HEK293 (cell line): ENCODE data around the gene EEF1AKMT3.

Source experiments
- CTCF ChIA-PET: fragments of 350-600 bp; formaldehyde crosslinking; extraction: SDS; loops from one replicate; lab custom pipeline; 2021; ENCODE audit warnings: antibody characterized with exemption; lab: Yijun Ruan, JAX
- POLR2A ChIA-PET: fragments of 300-600 bp; formaldehyde crosslinking; extraction: SDS; loops from one replicate; lab custom pipeline; 2020; ENCODE audit warnings: antibody characterized with exemption, inconsistent platforms; lab: Yijun Ruan, JAX
- H3K27ac ChIP-seq: fragments of 200-500 bp; sonication (Bioruptor generic); 2 replicates; pipeline ENCODE4 v1.5.1; 2014; ENCODE audit warnings: low read depth, low read length, control low read depth, inconsistent platforms; ENCODE audit errors: extremely low read depth
- H3K36me3 ChIP-seq, 2 experiments: fragments of 200-500 bp in 1 of 2; sonication (Bioruptor generic) in 1 of 2; 1 replicate in 1 of 2; 2 replicates in 1 of 2; pipeline ENCODE4 v1.5.1; 2014 to 2017; ENCODE audit warnings: inconsistent platforms in 2 of 2, low read length in 2 of 2; ENCODE audit not compliant: control insufficient read depth in 2 of 2, insufficient read depth in 1 of 2
- H3K4me1 ChIP-seq: fragments of 200-500 bp; sonication (Bioruptor generic); 2 replicates; pipeline ENCODE4 v1.5.1; 2014; ENCODE audit warnings: mild to moderate bottlenecking, low read length, inconsistent platforms; ENCODE audit not compliant: control insufficient read depth, insufficient read depth
- H3K4me3 ChIP-seq: 2 replicates; pipeline ENCODE4 v1.5.1; 2011; ENCODE audit warnings: low read depth, mild to moderate bottlenecking, control low read depth, low read length, moderate library complexity
- H3K9me3 ChIP-seq: fragments of 200-500 bp; sonication (Bioruptor generic); 2 replicates; pipeline ENCODE4 v1.5.1; 2014; ENCODE audit warnings: low read depth, low read length, inconsistent platforms; ENCODE audit not compliant: control insufficient read depth, insufficient read depth
- CTCF ChIP-seq: fragments of 450-650 bp; formaldehyde crosslinking; IDR thresholded peaks from 2 replicates; pipeline ENCODE4 v1.5.1; 2016; ENCODE audit warnings: missing biosample characterization, missing genetic modification characterization
- HOXA7 ChIP-seq: sonication (generic); formaldehyde crosslinking; IDR thresholded peaks from 2 replicates; pipeline ENCODE4 v1.8.1; 2022; ENCODE audit warnings: missing genetic modification reagents, borderline replicate concordance
- REST ChIP-seq: fragments of 450-650 bp; formaldehyde crosslinking; IDR thresholded peaks from 2 replicates; pipeline ENCODE4 v1.5.1; 2016; ENCODE audit warnings: missing biosample characterization, missing genetic modification characterization
- SETDB1 ChIP-seq: IDR thresholded peaks from one replicate; pipeline ENCODE4 v1.6.1; 2017; ENCODE audit warnings: mild to moderate bottlenecking, low read length, moderate library complexity, mixed read lengths; ENCODE audit not compliant: insufficient read length
- ZBTB1 ChIP-seq: fragments of 450-650 bp; formaldehyde crosslinking; IDR thresholded peaks from 2 replicates; pipeline ENCODE4 v1.5.1; 2016; ENCODE audit warnings: missing biosample characterization, missing genetic modification characterization
- ZBTB8A ChIP-seq: fragments of 450-650 bp; formaldehyde crosslinking; IDR thresholded peaks from 2 replicates; pipeline ENCODE4 v1.5.1; 2016; ENCODE audit warnings: missing biosample characterization, missing genetic modification characterization
- ZNF560 ChIP-seq: fragments of 450-650 bp; formaldehyde crosslinking; IDR thresholded peaks from 2 replicates; pipeline ENCODE4 v1.5.1; 2017; ENCODE audit warnings: missing biosample characterization, missing genetic modification characterization, borderline replicate concordance
- ZNF596 ChIP-seq: fragments of 450-650 bp; IDR thresholded peaks from 2 replicates; pipeline ENCODE4 v1.5.0; 2018; ENCODE audit warnings: missing biosample characterization, mild to moderate bottlenecking, missing genetic modification characterization, moderate library complexity
- ZNF629 ChIP-seq: fragments of 450-650 bp; formaldehyde crosslinking; IDR thresholded peaks from 2 replicates; pipeline ENCODE4 v1.5.1; 2017; ENCODE audit warnings: missing biosample characterization, missing genetic modification characterization
- ZNF639 ChIP-seq: fragments of 450-650 bp; formaldehyde crosslinking; IDR thresholded peaks from 2 replicates; pipeline ENCODE4 v1.5.1; 2016; ENCODE audit warnings: missing biosample characterization, missing genetic modification characterization
- ZNF707 ChIP-seq: fragments of 450-650 bp; formaldehyde crosslinking; IDR thresholded peaks from 2 replicates; pipeline ENCODE4 v1.5.1; 2016; ENCODE audit warnings: missing biosample characterization, missing genetic modification characterization
- ZNF76 ChIP-seq: fragments of 450-650 bp; formaldehyde crosslinking; IDR thresholded peaks from 2 replicates; pipeline ENCODE4; 2016; ENCODE audit warnings: low read depth, missing biosample characterization, missing genetic modification characterization, borderline replicate concordance
- ZNF768 ChIP-seq: fragments of 450-650 bp; formaldehyde crosslinking; IDR thresholded peaks from 2 replicates; pipeline ENCODE4 v1.5.1; 2018; ENCODE audit warnings: missing biosample characterization, mild to moderate bottlenecking, missing genetic modification characterization
- ZNF830 ChIP-seq: fragments of 450-650 bp; IDR thresholded peaks from 2 replicates; pipeline ENCODE4 v1.5.0; 2018; ENCODE audit warnings: missing biosample characterization, missing genetic modification characterization, low read depth, mild to moderate bottlenecking, moderate library complexity
- ZSCAN23 ChIP-seq: fragments of 450-650 bp; formaldehyde crosslinking; IDR thresholded peaks from 2 replicates; pipeline ENCODE4 v1.5.1; 2016; ENCODE audit warnings: missing biosample characterization, missing genetic modification characterization
- TF ChIP-seq, protein P1 (sequence below): fragments of 450-650 bp; formaldehyde crosslinking; IDR thresholded peaks from 2 replicates; pipeline ENCODE4 v1.5.1; 2016; ENCODE audit warnings: missing biosample characterization, missing genetic modification characterization
- TF ChIP-seq, protein P2 (sequence below): fragments of 450-650 bp; formaldehyde crosslinking; IDR thresholded peaks from 2 replicates; pipeline ENCODE4 v1.5.1; 2017; ENCODE audit warnings: missing biosample characterization, mild to moderate bottlenecking, missing genetic modification characterization, moderate library complexity
- TF ChIP-seq, protein P3 (sequence below): fragments of 450-650 bp; formaldehyde crosslinking; IDR thresholded peaks from 2 replicates; pipeline ENCODE4 v1.5.1; 2017; ENCODE audit warnings: missing biosample characterization, missing genetic modification characterization

Gene EEF1AKMT3

DNA sequence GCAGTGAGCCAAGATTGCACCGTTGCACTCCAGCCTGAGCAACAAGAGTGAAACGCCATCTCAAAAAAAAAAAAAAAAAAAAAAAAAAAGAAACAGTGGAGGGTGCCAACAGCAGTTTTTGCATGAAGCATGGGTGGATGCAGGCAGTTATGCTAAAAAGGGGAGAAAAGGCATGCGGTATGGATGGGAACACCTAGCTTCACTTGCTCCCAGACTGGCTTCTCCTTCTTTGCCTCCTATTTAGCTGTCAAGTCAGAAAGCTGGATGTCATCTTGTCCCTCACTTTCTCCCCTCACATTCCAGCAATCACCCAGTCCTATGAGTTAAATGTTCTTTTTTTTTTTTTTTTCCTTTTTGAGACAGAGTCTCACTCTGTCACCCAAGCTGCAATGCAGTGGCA lies 2.6 kb downstream of the EEF1AKMT3 start (continued):
- TF ChIP-seq REST (no peak), ZNF76 (tag by site-specific recombination) (no peak), ZNF830 (tag by site-specific recombination) (no peak), ZNF629 (tag by site-specific recombination) (no peak), ZNF560 (tag by site-specific recombination) (no peak), ZNF768 (tag by site-specific recombination) (no peak)
- TF ChIP-seq, protein P1, sequence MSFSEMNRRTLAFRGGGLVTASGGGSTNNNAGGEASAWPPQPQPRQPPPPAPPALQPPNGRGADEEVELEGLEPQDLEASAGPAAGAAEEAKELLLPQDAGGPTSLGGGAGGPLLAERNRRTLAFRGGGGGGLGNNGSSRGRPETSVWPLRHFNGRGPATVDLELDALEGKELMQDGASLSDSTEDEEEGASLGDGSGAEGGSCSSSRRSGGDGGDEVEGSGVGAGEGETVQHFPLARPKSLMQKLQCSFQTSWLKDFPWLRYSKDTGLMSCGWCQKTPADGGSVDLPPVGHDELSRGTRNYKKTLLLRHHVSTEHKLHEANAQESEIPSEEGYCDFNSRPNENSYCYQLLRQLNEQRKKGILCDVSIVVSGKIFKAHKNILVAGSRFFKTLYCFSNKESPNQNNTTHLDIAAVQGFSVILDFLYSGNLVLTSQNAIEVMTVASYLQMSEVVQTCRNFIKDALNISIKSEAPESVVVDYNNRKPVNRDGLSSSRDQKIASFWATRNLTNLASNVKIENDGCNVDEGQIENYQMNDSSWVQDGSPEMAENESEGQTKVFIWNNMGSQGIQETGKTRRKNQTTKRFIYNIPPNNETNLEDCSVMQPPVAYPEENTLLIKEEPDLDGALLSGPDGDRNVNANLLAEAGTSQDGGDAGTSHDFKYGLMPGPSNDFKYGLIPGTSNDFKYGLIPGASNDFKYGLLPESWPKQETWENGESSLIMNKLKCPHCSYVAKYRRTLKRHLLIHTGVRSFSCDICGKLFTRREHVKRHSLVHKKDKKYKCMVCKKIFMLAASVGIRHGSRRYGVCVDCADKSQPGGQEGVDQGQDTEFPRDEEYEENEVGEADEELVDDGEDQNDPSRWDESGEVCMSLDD (tag by site-specific recombination): no peak
- TF ChIP-seq, all 188 proteins: peak for 0

DNA sequence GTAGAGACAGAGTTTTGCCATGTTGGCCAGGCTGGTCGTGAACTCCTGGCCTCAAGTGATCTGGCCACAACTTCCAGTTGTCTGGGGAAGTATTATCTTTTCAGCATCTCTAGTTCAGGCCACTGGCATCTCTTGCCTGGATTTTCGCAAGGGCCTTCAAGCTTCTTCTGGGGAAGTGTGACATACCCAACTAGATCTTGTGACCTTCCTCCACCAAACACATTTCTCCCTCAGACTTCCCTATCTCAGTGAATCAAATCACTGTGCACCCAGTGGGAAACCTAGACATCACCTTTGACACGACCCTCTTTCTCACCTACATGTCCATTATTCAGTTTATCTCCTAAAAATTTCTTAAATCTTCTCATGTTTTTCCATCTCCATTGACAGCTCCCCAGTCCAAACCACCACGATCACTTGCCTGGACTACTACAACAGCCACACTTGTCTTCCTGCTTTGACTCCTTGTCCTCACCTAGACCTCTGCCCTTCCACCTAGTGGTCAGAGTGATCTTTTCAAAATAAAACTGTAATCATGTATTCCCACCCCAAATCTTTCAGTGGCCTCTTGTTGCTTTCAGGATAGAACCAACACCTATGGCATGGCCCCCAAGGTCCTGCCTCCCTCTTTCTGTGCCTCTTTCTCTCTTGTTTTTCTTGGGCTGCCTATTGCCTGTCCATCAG lies 3.3 kb downstream of the EEF1AKMT3 start:
- Histone ChIP-seq H3K27ac (no peak overlapping the region), H3K4me1 (0 out of 2 replicates have a peak, but pooled peaks cover 6% of the 10 kb centered on the region), H3K4me3 (no peak overlapping the region), H3K9me3 (no peaks in the 10 kb centered on the region), H3K36me3 (peaks cover 5 to 32% of the 10 kb centered on the region in 2 experiments; a peak in 2 of 3 replicates)
- ChIA-PET POLR2A (interaction anchor here (0.6 kb wide), 1 partner anchor 71 kb away, joined by 6 read pairs; the partner anchor contains the start of gene CTDSP2), CTCF (interaction anchor here (0.6 to 1.7 kb wide), 6 partner anchors 9 to 83 kb away, joined by 3 to 5 read pairs (median 3); no protein-coding TSS in a partner anchor)
- no peak for TF ChIP-seq ZBTB8A (tag by site-specific recombination)
- TF ChIP-seq ZNF596 (tag by site-specific recombination): no peak

DNA sequence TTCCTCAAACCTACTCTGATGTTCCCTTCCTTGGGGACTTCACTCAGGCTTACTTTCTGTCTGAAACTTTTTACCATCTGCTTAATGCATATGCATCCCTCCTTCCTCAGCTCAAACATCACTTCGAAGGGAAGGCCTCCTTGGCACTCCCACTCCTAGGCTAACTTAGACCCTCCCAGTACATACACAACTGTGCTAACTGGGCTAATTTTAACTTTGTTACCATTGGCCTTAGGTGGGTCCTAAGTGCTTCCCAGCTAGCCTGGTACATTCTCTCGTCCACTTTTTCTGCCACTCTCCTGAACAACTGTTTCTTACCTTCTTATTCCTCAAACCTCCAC lies 3.8 kb downstream of the EEF1AKMT3 start:
- H3K4me3 ChIP-seq: no peak overlapping the region
- POLR2A ChIA-PET: interaction anchor here (0.6 kb wide), 1 partner anchor 70 kb away, joined by 6 read pairs; the partner anchor contains the start of gene CTDSP2
- no peak overlapping the region for H3K27ac ChIP-seq
- H3K4me1 ChIP-seq: 0 out of 2 replicates have a peak, but pooled peaks cover 5% of the 10 kb centered on the region
- peaks cover 5 to 30% of the 10 kb centered on the region in 2 experiments; a peak in 2 of 3 replicates for H3K36me3 ChIP-seq
- no peaks in the 10 kb centered on the region for H3K9me3 ChIP-seq
- CTCF ChIA-PET: interaction anchor here (0.6 to 1.7 kb wide), 4 partner anchors 10 to 83 kb away, joined by 3 to 5 read pairs (median 4); no protein-coding TSS in a partner anchor
- no peak for TF ChIP-seq ZNF707 (tag by site-specific recombination)
- TF ChIP-seq, protein P2, sequence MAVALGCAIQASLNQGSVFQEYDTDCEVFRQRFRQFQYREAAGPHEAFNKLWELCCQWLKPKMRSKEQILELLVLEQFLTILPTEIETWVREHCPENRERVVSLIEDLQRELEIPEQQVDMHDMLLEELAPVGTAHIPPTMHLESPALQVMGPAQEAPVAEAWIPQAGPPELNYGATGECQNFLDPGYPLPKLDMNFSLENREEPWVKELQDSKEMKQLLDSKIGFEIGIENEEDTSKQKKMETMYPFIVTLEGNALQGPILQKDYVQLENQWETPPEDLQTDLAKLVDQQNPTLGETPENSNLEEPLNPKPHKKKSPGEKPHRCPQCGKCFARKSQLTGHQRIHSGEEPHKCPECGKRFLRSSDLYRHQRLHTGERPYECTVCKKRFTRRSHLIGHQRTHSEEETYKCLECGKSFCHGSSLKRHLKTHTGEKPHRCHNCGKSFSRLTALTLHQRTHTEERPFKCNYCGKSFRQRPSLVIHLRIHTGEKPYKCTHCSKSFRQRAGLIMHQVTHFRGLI (tag by site-specific recombination): no peak
- no peak for TF ChIP-seq ZNF639 (tag by site-specific recombination)
- no peak for TF ChIP-seq HOXA7 (CRISPR knock-in tag)
- no peak for TF ChIP-seq ZBTB1 (tag by site-specific recombination)
- TF ChIP-seq ZSCAN23 (tag by site-specific recombination): no peak
- TF ChIP-seq CTCF (tag by site-specific recombination): no peak
- TF ChIP-seq, protein P3, sequence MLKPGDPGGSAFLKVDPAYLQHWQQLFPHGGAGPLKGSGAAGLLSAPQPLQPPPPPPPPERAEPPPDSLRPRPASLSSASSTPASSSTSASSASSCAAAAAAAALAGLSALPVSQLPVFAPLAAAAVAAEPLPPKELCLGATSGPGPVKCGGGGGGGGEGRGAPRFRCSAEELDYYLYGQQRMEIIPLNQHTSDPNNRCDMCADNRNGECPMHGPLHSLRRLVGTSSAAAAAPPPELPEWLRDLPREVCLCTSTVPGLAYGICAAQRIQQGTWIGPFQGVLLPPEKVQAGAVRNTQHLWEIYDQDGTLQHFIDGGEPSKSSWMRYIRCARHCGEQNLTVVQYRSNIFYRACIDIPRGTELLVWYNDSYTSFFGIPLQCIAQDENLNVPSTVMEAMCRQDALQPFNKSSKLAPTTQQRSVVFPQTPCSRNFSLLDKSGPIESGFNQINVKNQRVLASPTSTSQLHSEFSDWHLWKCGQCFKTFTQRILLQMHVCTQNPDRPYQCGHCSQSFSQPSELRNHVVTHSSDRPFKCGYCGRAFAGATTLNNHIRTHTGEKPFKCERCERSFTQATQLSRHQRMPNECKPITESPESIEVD (tag by site-specific recombination): no peak
- TF ChIP-seq SETDB1: no peak
